ENCODE measurements around the gene CALCOCO1.

CALCOCO1 gene

DNA sequence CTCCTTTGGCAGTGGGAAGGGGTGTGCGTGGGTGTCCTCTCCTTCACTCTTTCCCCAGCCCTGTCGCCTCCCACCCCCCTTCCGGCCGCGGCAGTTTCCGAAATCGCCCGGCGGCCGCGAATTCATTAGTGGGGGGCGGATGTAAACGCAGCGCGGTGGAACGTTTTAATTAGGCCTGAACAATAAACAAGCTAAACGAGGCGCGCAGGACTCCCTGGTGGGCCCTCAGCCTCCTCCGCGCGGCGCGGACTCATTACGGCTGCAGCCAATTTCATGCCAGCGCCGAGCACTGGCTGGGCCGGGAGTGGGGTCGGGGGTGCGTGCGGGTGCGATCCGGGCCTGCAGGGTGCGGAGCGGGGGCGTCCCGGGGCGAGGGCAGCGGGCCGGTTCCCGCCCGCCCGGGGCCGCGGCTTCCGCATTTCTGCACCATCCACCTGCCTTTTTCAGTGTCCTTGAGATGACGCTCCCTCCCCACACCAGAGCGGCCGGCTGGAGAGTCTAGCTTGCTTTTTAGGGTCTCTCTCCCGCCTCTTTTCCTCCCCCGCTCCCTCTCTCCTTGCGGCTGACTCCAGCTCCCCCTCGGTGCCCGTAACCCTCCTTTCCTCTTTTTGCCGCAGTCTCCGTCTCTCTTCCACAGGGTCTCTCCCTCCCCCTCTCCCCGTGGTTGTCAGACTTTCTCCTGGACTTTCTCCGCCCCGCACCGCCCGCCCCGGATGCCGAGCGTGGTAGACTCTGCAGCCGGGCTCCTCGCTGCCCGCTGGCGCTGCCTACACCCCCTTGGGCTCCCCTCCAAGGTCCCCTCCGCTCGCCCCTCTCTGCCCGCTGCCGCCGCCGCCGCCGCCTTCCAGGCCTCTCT lies 24.3 kb upstream of the CALCOCO1 start, which contains the start of gene CISTR:
Gene CISTR (minus strand): TSS at position 644 of the 856 bp plus-strand sequence.
- Histone ChIP-seq H3K36me3 (ENCODE audit: control insufficient read depth in 1 of 2, insufficient read depth in 2 of 2, low read length in 2 of 2) (no peaks in the 10 kb centered on the region), H3K9me3 (ENCODE audit: control insufficient read depth in 1 of 2, low read length in 2 of 2) (no peaks in the 10 kb centered on the region), H3K27me3 (ENCODE audit: low read depth, low read length) (peaks cover 49% of the 10 kb centered on the region), H3K27ac (ENCODE audit: low read length) (no peak within 1 kb of the TSS), H3K4me1 (ENCODE audit: control insufficient read depth in 1 of 2, insufficient read depth in 2 of 2, low read length in 2 of 2) (peaks cover 0 to 28% of the 10 kb centered on the region in 2 donors), H3K4me3 (ENCODE audit: low read depth in 1 of 2, low read length in 2 of 2) (peak within 1 kb of the TSS; percentile 35 to 70)

DNA sequence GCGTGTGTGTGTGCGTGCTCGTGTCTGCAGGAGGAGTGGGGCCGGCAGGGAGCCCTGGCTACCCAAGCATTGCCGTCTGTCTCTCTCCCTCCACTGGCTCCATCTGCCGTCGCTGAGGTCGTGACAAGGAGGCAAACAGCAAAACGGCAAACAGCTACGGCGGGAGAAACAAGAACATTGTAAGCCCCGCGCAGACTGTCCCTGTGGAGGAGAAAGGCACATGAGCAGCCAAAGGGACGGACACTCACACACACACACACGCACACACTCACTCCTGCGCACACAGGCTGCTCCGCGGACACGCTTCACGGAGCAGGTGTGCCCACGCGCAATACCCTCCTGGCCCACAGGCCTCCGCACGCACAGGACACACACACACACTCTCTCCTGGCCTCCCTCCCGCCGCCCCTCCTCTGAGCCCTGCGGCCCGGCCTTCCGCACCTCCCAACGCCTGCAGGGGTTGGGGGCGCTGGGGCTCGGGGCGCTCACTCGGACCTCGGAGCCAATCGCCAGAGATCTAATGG lies 23.6 kb upstream of the CALCOCO1 start:
- Histone ChIP-seq H3K27ac (ENCODE audit: low read length) (no peak overlapping the region), H3K4me1 (ENCODE audit: control insufficient read depth in 1 of 2, insufficient read depth in 2 of 2, low read length in 2 of 2) (peaks cover 0 to 28% of the 10 kb centered on the region in 2 donors), H3K4me3 (ENCODE audit: low read depth in 1 of 2, low read length in 2 of 2) (peak overlapping the region; percentile 35 to 70), H3K9me3 (ENCODE audit: control insufficient read depth in 1 of 2, low read length in 2 of 2) (no peaks in the 10 kb centered on the region), H3K36me3 (ENCODE audit: control insufficient read depth in 1 of 2, insufficient read depth in 2 of 2, low read length in 2 of 2) (no peaks in the 10 kb centered on the region), H3K27me3 (ENCODE audit: low read depth, low read length) (peaks cover 49% of the 10 kb centered on the region)

DNA sequence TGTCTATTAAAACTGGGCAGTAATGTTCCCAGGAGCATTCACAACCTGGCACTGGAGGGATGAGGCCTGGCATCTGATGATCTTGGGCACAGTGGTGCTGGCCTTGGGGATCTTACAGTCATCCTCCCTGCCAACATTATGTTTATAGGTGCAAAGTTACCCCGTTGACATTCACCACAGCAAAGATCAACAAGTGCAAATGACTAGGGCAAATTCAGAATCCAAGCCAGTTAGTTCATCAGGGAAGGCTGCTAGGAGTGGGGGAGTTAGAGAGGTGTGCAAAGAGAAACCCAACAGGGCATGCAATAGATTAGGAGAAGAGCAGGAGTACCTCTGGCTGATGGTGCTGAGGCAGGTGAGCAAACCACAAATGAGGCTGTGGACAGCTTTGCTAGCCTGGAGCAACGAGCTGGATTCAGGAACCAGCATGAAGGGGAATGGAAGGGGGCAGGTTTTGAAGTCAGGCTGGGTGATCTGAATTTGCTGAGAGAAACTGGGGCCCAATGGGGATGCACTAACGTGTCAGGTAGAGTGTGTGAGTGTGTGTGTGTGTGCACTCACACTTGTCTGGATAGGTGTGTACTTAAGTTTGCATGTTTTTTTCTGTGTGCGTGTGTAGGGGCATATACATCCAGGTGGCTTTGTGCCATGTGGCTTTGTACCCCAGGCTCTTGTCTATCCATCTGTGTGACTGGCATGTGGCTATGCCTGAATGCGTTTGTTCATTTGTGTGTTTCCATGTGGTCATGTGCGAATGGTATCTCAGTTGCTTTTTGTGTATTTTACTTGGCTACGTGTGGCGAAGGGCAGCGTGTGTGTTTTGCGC lies 22.9 kb upstream of the CALCOCO1 start:
- peak overlapping the region; percentile 35 to 70 for H3K4me3 ChIP-seq (ENCODE audit: low read depth in 1 of 2, low read length in 2 of 2)
- H3K4me1 ChIP-seq (ENCODE audit: control insufficient read depth in 1 of 2, insufficient read depth in 2 of 2, low read length in 2 of 2) = peaks cover 0 to 28% of the 10 kb centered on the region in 2 donors
- peaks cover 49% of the 10 kb centered on the region for H3K27me3 ChIP-seq (ENCODE audit: low read depth, low read length)
- H3K27ac ChIP-seq (ENCODE audit: low read length) = no peak overlapping the region
- H3K9me3 ChIP-seq (ENCODE audit: control insufficient read depth in 1 of 2, low read length in 2 of 2) = no peaks in the 10 kb centered on the region
- no peaks in the 10 kb centered on the region for H3K36me3 ChIP-seq (ENCODE audit: control insufficient read depth in 1 of 2, insufficient read depth in 2 of 2, low read length in 2 of 2)

DNA sequence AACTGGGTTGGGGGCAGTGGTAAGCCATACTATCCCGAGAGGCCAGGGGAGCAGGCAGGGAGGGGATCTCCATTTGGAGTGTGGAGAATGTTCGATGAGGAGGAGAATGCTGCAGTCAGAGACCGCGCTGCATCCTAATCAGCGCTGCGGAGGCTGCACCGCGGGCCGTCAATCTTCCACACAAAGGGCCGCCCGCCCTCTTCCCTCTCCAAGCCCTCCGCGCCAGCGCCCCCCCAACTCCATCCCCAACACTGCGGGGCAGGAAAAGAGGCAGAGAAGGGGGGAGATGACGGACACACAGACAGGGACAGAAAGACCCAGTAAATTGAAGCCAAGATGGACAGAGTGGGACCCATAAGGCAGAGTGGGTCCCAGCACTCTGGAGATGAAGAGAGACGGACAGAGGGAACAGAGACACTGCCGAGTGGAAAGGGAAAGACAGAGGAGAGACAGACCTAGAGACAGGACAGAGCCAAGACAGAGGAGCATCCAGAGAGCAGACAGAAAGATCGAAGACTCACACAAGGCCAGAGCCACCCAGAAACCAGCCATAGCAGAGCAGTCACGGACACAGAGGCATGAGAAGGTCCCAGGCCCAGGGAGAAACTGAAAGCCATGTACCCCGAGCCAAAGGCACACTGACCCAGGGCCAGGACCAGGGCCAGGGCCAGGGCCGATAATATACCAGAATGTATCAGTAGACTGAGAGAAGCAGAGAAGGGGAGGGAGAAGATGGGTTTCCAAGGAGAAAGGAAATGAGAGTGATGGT lies 21.0 kb upstream of the CALCOCO1 start:
- peaks cover 0 to 21% of the 10 kb centered on the region in 2 donors for H3K4me1 ChIP-seq (ENCODE audit: control insufficient read depth in 1 of 2, insufficient read depth in 2 of 2, low read length in 2 of 2)
- no peak overlapping the region for H3K4me3 ChIP-seq (ENCODE audit: low read depth in 1 of 2, low read length in 2 of 2)
- peaks cover 48% of the 10 kb centered on the region for H3K27me3 ChIP-seq (ENCODE audit: low read depth, low read length)
- no peaks in the 10 kb centered on the region for H3K36me3 ChIP-seq (ENCODE audit: control insufficient read depth in 1 of 2, insufficient read depth in 2 of 2, low read length in 2 of 2)
- H3K27ac ChIP-seq (ENCODE audit: low read length) = no peak overlapping the region
- H3K9me3 ChIP-seq (ENCODE audit: control insufficient read depth in 1 of 2, low read length in 2 of 2) = no peaks in the 10 kb centered on the region

DNA sequence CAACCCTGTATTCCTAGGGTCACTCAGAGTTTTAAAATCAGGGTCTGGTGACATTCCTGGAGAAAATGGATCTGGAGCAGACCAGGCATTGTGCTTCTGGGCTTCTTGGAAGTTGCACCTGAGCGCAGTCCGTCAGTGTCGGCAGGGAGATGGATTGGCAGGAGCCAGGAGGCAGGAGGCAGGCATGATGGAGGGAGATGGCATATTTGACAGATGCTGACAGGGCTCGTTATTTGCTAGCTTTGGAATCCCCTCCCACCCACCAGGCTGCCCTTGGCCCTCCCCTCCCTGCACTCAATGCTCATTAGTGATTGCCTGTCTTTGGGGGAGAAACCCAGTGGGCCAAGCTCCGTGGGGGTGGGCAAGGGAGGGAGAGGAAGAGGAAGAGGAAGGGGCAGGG lies 19.8 kb upstream of the CALCOCO1 start:
- H3K36me3 ChIP-seq (ENCODE audit: control insufficient read depth in 1 of 2, insufficient read depth in 2 of 2, low read length in 2 of 2) = no peaks in the 10 kb centered on the region
- peaks cover 47% of the 10 kb centered on the region for H3K27me3 ChIP-seq (ENCODE audit: low read depth, low read length)
- no peaks in the 10 kb centered on the region for H3K9me3 ChIP-seq (ENCODE audit: control insufficient read depth in 1 of 2, low read length in 2 of 2)
- no peak overlapping the region for H3K4me3 ChIP-seq (ENCODE audit: low read depth in 1 of 2, low read length in 2 of 2)
- no peak overlapping the region for H3K27ac ChIP-seq (ENCODE audit: low read length)
- H3K4me1 ChIP-seq (ENCODE audit: control insufficient read depth in 1 of 2, insufficient read depth in 2 of 2, low read length in 2 of 2) = peaks cover 0 to 17% of the 10 kb centered on the region in 2 donors

DNA sequence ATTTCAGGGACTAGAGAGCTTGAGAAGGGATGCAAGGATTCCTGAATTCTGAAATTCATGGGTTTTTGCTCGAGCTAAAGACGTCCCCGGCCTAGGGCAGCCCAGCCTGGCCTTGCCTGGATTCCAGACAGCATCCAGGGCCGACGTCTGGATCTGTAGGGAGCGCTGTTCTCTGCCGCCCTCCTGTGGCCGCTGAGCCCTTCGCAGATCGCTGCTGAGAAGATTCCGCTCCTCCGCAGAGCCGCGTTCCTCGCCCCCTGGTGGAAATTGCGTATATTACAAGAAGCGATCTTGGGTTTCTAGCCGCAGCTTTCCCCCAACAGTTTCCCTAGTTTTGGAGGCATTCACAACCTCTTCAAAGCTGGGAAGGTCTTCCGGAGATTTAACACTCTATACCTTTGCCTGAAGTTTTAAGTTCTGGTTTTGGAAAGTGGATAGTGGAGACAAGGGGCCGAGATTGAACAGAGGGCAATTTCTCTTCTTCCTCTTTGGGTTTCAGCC lies 19.4 kb upstream of the CALCOCO1 start:
- Histone ChIP-seq H3K27me3 (ENCODE audit: low read depth, low read length) (peaks cover 46% of the 10 kb centered on the region), H3K9me3 (ENCODE audit: control insufficient read depth in 1 of 2, low read length in 2 of 2) (no peaks in the 10 kb centered on the region), H3K27ac (ENCODE audit: low read length) (no peak overlapping the region), H3K36me3 (ENCODE audit: control insufficient read depth in 1 of 2, insufficient read depth in 2 of 2, low read length in 2 of 2) (no peaks in the 10 kb centered on the region), H3K4me3 (ENCODE audit: low read depth in 1 of 2, low read length in 2 of 2) (no peak overlapping the region), H3K4me1 (ENCODE audit: control insufficient read depth in 1 of 2, insufficient read depth in 2 of 2, low read length in 2 of 2) (peaks cover 0 to 13% of the 10 kb centered on the region in 2 donors)

DNA sequence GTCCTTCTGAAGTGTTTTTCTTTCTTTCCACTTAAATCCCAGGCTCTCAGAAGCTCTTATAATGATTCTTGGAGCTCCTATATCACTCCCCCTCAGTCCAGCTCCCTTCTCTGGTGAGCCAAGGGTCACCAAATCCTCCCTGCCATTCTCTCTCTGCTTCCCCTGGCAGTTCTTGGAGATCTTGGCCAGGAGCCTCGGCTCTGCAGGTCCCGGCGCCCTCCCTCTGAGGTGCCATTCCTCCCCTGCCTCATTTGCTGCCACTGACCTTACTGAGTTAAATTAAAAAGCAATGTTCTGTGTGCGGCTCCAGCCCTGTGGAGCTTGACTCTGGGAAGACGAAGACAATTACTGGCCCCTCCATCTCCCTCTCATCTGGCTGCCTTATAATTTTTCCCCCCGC lies 17.5 kb upstream of the CALCOCO1 start:
- Histone ChIP-seq H3K9me3 (ENCODE audit: control insufficient read depth in 1 of 2, low read length in 2 of 2) (no peaks in the 10 kb centered on the region), H3K4me3 (ENCODE audit: low read depth in 1 of 2, low read length in 2 of 2) (no peak overlapping the region), H3K27me3 (ENCODE audit: low read depth, low read length) (peaks cover 45% of the 10 kb centered on the region), H3K36me3 (ENCODE audit: control insufficient read depth in 1 of 2, insufficient read depth in 2 of 2, low read length in 2 of 2) (no peaks in the 10 kb centered on the region), H3K4me1 (ENCODE audit: control insufficient read depth in 1 of 2, insufficient read depth in 2 of 2, low read length in 2 of 2) (peaks cover 3 to 6% of the 10 kb centered on the region in 2 donors), H3K27ac (ENCODE audit: low read length) (no peak overlapping the region)

DNA sequence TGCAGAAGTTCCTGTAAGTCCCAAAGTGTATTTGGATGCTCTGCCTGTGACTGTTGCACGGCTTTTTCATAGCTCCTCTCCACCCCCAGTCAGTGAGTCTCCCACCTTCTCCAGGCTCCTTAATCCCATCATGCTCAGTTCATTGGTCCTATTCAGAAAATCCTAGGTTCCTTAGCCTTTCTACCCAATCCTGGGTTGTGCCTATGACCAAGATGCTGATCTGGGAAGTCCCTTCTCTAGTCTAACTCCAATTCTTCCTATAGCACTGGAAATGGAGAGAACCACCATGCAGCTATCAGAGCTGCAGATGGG lies 16.8 kb upstream of the CALCOCO1 start:
- Histone ChIP-seq H3K4me3 (ENCODE audit: low read depth in 1 of 2, low read length in 2 of 2) (no peak overlapping the region), H3K27me3 (ENCODE audit: low read depth, low read length) (peaks cover 45% of the 10 kb centered on the region), H3K9me3 (ENCODE audit: control insufficient read depth in 1 of 2, low read length in 2 of 2) (no peaks in the 10 kb centered on the region)

DNA sequence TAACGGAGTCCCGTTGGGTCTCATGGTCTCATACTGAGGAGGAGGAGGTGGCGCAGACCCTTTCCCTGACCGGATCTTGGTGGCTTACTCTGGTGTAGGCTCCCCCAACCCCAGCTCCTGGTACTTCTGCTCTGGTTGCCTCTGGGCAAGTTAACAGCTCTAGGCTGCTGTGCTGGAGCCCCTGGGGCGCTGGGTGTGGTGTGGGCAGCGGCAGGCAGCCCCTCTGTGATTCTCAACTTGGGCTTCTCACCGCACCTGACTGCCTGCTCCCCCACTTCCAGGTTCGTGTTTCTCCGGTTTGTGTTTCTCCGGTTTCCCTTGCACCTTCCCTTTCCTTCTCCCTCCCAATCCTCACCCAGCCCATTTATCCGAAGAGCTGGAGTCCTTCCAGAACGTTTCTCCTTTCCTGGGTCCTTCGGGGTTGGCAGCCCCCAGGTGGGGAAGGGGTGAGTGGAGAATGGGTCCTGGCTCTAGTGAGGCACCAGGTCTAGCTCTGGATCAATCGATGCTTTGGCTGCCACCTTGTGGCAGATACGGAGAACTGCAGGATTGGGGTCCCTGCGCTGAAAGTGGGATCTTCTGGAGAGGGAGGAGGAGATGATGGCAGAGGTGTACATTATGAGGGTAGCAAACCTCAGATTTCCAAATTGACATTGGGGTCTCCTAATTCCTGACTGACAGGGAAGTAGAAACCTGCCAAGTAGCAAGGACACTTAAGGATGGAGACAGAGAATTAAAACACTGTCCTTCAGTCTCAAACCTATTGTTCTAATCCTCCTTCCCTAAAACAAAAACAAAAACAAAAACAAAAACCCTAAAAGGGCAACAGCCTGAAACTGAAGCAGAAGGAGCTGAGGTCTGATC lies 16.2 kb upstream of the CALCOCO1 start:
- no peaks in the 10 kb centered on the region for H3K36me3 ChIP-seq (ENCODE audit: control insufficient read depth in 1 of 2, insufficient read depth in 2 of 2, low read length in 2 of 2)
- H3K27ac ChIP-seq (ENCODE audit: low read length) = no peak overlapping the region
- no peak overlapping the region for H3K4me3 ChIP-seq (ENCODE audit: low read depth in 1 of 2, low read length in 2 of 2)
- H3K9me3 ChIP-seq (ENCODE audit: control insufficient read depth in 1 of 2, low read length in 2 of 2) = no peaks in the 10 kb centered on the region
- H3K4me1 ChIP-seq (ENCODE audit: control insufficient read depth in 1 of 2, insufficient read depth in 2 of 2, low read length in 2 of 2) = peaks cover 3 to 18% of the 10 kb centered on the region in 2 donors
- peaks cover 45% of the 10 kb centered on the region for H3K27me3 ChIP-seq (ENCODE audit: low read depth, low read length)

More for the DNA sequence above, 16.8 kb upstream of the CALCOCO1 start:
- H3K36me3 ChIP-seq (ENCODE audit: control insufficient read depth in 1 of 2, insufficient read depth in 2 of 2, low read length in 2 of 2) = no peaks in the 10 kb centered on the region
- peaks cover 3 to 12% of the 10 kb centered on the region in 2 donors for H3K4me1 ChIP-seq (ENCODE audit: control insufficient read depth in 1 of 2, insufficient read depth in 2 of 2, low read length in 2 of 2)
- H3K27ac ChIP-seq (ENCODE audit: low read length) = no peak overlapping the region

DNA sequence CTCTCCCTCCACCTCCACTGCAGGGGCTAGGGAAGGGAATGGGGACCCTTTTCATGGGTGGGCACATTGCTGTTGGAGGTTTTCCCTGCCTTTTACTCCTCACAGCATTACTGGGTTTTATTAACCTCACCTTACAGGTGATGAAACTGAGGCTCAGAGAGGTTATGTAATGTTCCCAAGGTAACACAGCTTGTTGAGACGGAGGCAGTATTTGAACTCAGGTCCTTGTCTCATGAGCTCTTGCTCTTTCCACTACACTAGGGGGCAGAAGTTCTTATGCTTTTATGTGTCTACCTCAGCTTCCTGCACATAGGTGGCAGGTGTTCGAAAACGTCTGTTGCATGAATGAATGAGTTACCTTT lies 12.9 kb upstream of the CALCOCO1 start:
- peaks cover 3 to 21% of the 10 kb centered on the region in 2 donors for H3K4me1 ChIP-seq (ENCODE audit: control insufficient read depth in 1 of 2, insufficient read depth in 2 of 2, low read length in 2 of 2)
- no peaks in the 10 kb centered on the region for H3K9me3 ChIP-seq (ENCODE audit: control insufficient read depth in 1 of 2, low read length in 2 of 2)
- no peak overlapping the region for H3K4me3 ChIP-seq (ENCODE audit: low read depth in 1 of 2, low read length in 2 of 2)
- peaks cover 54% of the 10 kb centered on the region for H3K27me3 ChIP-seq (ENCODE audit: low read depth, low read length)
- H3K36me3 ChIP-seq (ENCODE audit: control insufficient read depth in 1 of 2, insufficient read depth in 2 of 2, low read length in 2 of 2) = no peaks in the 10 kb centered on the region
- no peak overlapping the region for H3K27ac ChIP-seq (ENCODE audit: low read length)
